Glutamatergic neuron (in vitro differentiated cells): ENCODE measurements around the gene CHST7. TPM values are rescaled to one million over a fixed set of nuclear protein-coding genes. Genes with fewer than 3 reads are reported as not detected.

Experiments
- DNase-seq: peaks from one replicate; pipeline ENCODE4 v3.0.0; 2022
- H3K27ac Mint-ChIP-seq: one replicate; pipeline ENCODE4 v1.8.0; 2020; ENCODE audit warnings: mild to moderate bottlenecking, mixed read lengths, inconsistent platforms; ENCODE audit not compliant: unreplicated experiment
- H3K27me3 Mint-ChIP-seq: one replicate; pipeline ENCODE4 v1.8.0; 2020; ENCODE audit warnings: mild to moderate bottlenecking, moderate library complexity, mixed read lengths, inconsistent platforms; ENCODE audit not compliant: unreplicated experiment
- H3K36me3 Mint-ChIP-seq: one replicate; pipeline ENCODE4 v1.8.0; 2020; ENCODE audit warnings: mild to moderate bottlenecking, mixed read lengths, inconsistent platforms; ENCODE audit not compliant: unreplicated experiment
- H3K4me1 Mint-ChIP-seq: one replicate; pipeline ENCODE4 v1.8.0; 2020; ENCODE audit warnings: mild to moderate bottlenecking, low read depth, mixed read lengths, inconsistent platforms; ENCODE audit not compliant: unreplicated experiment
- H3K4me3 Mint-ChIP-seq: one replicate; pipeline ENCODE4 v1.8.0; 2020; ENCODE audit warnings: mild to moderate bottlenecking, mixed read lengths, inconsistent platforms; ENCODE audit not compliant: unreplicated experiment
- H3K9me3 Mint-ChIP-seq: one replicate; pipeline ENCODE4 v1.8.0; 2020; ENCODE audit warnings: mild to moderate bottlenecking, moderate library complexity, mixed read lengths, inconsistent platforms; ENCODE audit not compliant: unreplicated experiment
- total RNA-seq: library from RNA; stranded (reverse); fragmentation: NEBNext Ultra II Directional; extraction: Animal tissue kit (Norgen Biotek cat#: 25700); gene quantifications from one replicate; pipeline ENCODE4 v1.2.1, GENCODE V29; 2021; ENCODE audit not compliant: unreplicated experiment
- TF ChIP-seq, protein P1 (sequence below): fragments of 200-600 bp; sonication (generic); IDR thresholded peaks from one replicate; pipeline ENCODE4 v1.5.0; 2021; ENCODE audit not compliant: partially characterized antibody, unreplicated experiment

Gene CHST7
- total RNA-seq, 1 donor from 2014 or later, result 1.7 TPM

DNA sequence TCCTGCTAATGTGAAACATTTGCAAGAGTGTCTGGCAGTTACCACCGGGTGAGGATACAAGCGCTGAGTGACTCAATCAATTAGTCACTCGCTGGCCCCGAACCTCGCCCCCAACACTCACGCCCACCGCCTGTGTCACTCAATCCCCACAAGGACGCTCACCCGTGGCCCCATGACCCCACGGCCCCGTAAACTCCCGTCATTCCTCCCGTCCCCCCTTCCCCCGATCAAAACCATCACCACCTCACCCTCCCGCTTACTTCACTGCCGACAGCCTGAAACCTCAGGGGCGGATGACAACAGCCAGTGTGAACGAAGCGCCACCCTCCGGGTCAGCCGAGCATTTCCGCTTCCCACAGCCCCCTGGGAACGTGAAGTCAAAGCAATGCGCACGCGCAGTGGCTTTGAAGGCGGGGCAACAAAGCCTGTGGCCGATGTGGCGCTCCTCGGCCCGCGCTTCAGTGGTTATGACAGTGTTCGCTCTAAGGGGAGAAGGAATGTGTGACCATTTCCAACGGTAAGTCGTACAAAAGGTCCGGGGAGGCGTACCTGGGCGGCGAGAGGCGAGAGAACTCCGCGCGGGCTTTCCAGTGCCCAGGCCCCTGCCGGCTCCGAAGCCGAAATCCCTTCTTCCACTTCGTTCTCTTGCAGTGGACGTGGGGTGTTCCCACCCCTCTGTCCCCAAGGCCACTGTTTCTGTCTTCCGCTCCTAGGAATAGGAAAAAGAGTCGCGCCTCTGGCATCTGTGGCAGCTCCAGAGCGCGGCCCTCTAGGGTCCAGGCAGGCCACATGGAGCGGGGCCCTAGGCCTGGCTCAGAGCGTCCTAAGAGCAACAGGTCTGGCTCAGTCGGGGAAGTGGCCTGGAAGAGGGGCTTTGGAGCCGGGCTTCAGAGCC, 28.2 kb upstream of the CHST7 start, which contains the start of gene ZNF674:
ZNF674 (minus strand) TSS at position 311 of the 895 bp plus-strand sequence. CDS start 3,334 bp downstream, outside the sequence.
- Mint-ChIP-seq H3K36me3 (no peaks in the 10 kb centered on the region), H3K4me1 (no peaks in the 10 kb centered on the region), H3K27me3 (no peaks in the 10 kb centered on the region), H3K4me3 (peak within 1 kb of the TSS; percentile 95), H3K27ac (peak within 1 kb of the TSS; percentile 95), H3K9me3 (no peaks in the 10 kb centered on the region)
- TF ChIP-seq, protein P1, sequence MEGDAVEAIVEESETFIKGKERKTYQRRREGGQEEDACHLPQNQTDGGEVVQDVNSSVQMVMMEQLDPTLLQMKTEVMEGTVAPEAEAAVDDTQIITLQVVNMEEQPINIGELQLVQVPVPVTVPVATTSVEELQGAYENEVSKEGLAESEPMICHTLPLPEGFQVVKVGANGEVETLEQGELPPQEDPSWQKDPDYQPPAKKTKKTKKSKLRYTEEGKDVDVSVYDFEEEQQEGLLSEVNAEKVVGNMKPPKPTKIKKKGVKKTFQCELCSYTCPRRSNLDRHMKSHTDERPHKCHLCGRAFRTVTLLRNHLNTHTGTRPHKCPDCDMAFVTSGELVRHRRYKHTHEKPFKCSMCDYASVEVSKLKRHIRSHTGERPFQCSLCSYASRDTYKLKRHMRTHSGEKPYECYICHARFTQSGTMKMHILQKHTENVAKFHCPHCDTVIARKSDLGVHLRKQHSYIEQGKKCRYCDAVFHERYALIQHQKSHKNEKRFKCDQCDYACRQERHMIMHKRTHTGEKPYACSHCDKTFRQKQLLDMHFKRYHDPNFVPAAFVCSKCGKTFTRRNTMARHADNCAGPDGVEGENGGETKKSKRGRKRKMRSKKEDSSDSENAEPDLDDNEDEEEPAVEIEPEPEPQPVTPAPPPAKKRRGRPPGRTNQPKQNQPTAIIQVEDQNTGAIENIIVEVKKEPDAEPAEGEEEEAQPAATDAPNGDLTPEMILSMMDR, result no peak
- peak; percentile 91 for DNase-seq

DNA sequence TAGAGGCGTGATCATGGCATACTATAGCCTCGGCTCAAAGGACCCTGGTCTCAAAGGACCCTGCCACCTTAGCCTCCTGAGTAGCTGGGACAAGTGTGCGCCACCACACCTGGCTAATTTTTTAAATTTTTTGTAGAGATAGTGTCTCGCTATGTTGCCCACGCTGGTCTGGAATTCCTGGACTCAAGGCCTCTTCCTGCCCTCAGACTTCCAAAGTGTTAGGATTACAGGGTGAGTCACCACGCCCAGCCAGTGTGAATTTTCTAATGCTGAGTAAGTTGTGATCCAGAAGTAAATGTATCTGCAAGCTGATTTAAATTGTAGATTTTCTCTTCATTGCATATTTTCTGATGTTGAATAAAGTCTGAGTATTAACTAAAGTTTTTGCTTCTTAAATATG, 25.7 kb upstream of the CHST7 start:
- no peak for DNase-seq
- Mint-ChIP-seq H3K27ac (no peak overlapping the region), H3K4me1 (no peaks in the 10 kb centered on the region), H3K36me3 (no peaks in the 10 kb centered on the region), H3K4me3 (no peak overlapping the region), H3K27me3 (no peaks in the 10 kb centered on the region), H3K9me3 (no peaks in the 10 kb centered on the region)
- TF ChIP-seq, protein P1, result no peak

DNA sequence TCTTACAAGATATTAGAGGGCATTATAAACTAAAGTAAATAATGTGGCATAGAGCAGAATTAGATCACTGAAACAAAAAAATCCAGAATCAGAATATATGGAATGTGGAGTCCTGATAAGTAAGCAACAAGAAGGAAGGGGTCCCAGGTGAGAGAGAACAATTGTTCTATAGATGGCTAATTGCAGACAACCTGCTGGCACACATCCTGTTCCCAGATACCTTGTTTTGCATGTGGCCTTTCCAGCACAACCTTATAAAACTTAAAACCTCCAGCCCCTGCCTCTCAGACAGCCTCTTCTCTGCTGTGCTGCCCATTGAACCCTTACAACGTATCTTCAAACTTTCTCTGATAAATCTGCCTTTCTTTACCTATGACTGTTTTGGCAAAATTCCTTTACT, 23.7 kb upstream of the CHST7 start:
- Mint-ChIP-seq H3K9me3 (no peaks in the 10 kb centered on the region), H3K36me3 (no peaks in the 10 kb centered on the region), H3K4me1 (no peaks in the 10 kb centered on the region), H3K4me3 (no peak overlapping the region), H3K27me3 (no peaks in the 10 kb centered on the region), H3K27ac (no peak overlapping the region)
- TF ChIP-seq, protein P1, result no peak
- DNase-seq, result no peak

DNA sequence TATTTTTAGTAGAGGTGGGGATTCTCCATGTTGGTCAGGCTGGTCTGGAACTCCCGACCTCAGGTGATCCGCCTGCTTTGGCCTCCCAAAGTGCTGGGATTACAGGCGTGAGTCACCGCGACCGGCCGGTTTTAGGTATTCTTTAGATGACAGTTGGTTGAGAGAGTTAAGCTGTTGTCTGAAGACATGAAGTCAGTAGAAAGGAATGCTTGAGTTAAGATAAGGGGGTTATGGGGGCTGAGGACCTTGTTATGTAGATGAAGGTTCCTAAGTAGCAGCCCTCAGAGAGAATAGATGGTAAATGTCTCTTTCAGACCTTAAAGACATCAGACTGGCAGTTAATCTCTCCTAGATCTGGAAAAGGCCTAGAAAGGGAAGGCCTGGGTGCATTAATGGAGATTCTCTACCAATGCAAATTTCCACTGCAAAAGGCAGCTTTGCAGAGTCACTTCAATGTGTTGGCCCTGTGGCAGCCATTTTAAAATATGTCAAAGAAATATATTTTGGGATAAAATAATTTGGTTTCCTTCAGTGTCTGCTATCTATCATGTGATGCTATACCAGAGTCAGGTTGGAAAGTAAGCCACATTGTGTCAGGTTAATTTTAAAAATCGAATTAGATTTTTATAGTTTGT, 22.0 kb upstream of the CHST7 start:
- H3K4me1 Mint-ChIP-seq, result no peaks in the 10 kb centered on the region
- no peaks in the 10 kb centered on the region for H3K9me3 Mint-ChIP-seq
- TF ChIP-seq, protein P1, result no peak
- no peak overlapping the region for H3K4me3 Mint-ChIP-seq
- no peaks in the 10 kb centered on the region for H3K27me3 Mint-ChIP-seq
- DNase-seq, result no peak
- no peak overlapping the region for H3K27ac Mint-ChIP-seq
- H3K36me3 Mint-ChIP-seq, result no peaks in the 10 kb centered on the region

DNA sequence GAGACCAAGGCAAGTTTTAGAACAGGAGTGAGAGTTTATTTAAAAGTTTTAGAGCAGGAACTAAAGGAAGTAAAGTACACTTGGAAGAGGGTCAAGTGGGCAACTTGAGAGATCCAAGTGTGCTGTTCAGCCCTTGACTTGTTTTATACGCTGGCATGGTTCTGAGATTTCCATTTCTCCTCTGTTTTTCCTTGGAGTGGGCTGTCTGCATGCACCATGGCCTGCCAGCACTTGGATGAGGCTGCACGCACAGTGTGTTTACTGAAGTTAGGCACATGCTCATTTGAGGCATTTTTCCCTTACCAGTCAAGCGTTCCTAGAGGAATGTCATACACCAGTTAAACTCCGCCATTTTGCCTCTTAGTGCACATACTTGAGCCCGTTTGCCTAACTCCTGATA, 19.6 kb upstream of the CHST7 start:
- peaks cover 2% of the 10 kb centered on the region for H3K9me3 Mint-ChIP-seq
- TF ChIP-seq, protein P1, result no peak
- H3K4me3 Mint-ChIP-seq, result no peak overlapping the region
- H3K27ac Mint-ChIP-seq, result no peak overlapping the region
- no peaks in the 10 kb centered on the region for H3K27me3 Mint-ChIP-seq
- no peaks in the 10 kb centered on the region for H3K36me3 Mint-ChIP-seq
- no peaks in the 10 kb centered on the region for H3K4me1 Mint-ChIP-seq
- DNase-seq, result no peak
